A375 (cell line): ENCODE results near the gene CCDC39. TPM values are rescaled to one million over a fixed set of nuclear protein-coding genes. Genes with fewer than 3 reads are reported as not detected.

Experiments
- small RNA-seq: library from RNA; depleted of rRNA; stranded (forward); fragments of <200 nt; gene quantifications from one replicate; pipeline ENCODE3, GENCODE V24; 2014
- total RNA-seq: library from RNA; depleted of rRNA; stranded (reverse); fragments of >200 nt; shearing (Covaris generic); gene quantifications from 2 replicates; pipeline ENCODE4 v1.2.3, GENCODE V29; 2014; rRNA removed

Gene CCDC39
- total RNA-seq: not detected in 2 replicates

GRCh38 chr3:180679178-180680096 lies at the start of gene CCDC39:
TSS of gene CCDC39 (minus strand) at chr3:180679489. CDS start at chr3:180679380, 109 bp downstream.

GRCh38 chr3:180601688-180602666 lies 77.3 kb downstream of the CCDC39 start, which contains the start of gene TTC14:
TSS of gene TTC14 (plus strand) at chr3:180602163. CDS start at chr3:180602262, 99 bp downstream.

Small RNAs within 50 kb of the gene (small RNA-seq; reads per million reads assigned to genes)
- not detected for gene AC068298.1
- gene RNU6-486P: not detected

Other genes with a start within 250 kb of the CCDC39 start
- 11.0 and 13.2 TPM in 2 replicates for gene TTC14, start 77.3 kb downstream of the CCDC39 start, total RNA-seq
- gene FXR1, start 233.2 kb upstream of the CCDC39 start, total RNA-seq: 146 and 156 TPM in 2 replicates